ENCODE measurements around the gene UBE2M.

The UBE2M gene

DNA sequence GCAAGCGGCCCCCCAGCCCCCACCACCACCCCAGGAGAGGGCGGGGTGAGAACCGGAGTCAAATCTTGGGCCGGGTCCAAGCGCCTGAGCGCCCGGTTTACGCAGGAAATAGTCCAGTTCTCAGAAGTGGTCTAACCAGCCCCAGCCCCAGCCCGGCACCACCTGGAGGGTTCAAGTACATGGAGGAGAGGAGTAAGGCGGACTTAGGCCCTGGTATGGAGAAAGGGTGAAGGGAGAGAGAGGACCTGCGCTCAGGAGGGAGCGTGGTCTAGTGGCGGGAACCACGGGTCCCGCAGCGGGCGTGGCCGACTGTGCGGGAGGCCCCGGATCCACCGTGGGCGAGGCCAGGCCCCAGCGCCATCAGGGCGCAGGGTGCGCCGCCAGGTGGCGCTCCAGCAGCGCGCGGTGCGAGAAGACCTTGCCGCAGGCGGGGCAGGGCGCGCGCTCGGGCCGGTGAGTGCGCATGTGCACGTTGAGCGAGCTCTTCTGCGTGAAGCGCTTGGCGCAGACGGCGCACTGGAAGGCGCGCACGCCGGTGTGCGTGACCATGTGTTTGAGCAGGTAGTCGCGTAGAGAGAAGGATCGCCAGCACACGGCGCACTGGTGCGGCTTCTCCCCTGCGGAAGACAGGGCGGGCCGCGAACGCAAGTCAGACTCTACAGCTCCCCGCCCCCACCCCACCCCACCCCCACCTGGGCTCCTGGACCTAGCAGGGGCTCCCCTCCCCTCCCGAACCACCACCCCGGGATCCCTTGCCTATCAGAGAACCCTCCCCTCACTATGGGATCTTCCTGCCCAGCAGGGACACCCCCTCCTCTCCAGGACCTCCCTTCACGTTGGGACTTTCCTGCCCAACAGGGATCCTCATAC lies 44.5 kb downstream of the UBE2M start:
- peak overlapping the region; percentile 69 for H3K4me2 ChIP-seq (ENCODE audit: low read length)
- TF ChIP-seq, protein P1, sequence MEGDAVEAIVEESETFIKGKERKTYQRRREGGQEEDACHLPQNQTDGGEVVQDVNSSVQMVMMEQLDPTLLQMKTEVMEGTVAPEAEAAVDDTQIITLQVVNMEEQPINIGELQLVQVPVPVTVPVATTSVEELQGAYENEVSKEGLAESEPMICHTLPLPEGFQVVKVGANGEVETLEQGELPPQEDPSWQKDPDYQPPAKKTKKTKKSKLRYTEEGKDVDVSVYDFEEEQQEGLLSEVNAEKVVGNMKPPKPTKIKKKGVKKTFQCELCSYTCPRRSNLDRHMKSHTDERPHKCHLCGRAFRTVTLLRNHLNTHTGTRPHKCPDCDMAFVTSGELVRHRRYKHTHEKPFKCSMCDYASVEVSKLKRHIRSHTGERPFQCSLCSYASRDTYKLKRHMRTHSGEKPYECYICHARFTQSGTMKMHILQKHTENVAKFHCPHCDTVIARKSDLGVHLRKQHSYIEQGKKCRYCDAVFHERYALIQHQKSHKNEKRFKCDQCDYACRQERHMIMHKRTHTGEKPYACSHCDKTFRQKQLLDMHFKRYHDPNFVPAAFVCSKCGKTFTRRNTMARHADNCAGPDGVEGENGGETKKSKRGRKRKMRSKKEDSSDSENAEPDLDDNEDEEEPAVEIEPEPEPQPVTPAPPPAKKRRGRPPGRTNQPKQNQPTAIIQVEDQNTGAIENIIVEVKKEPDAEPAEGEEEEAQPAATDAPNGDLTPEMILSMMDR (IDR thresholded peaks at IDR 0.05), result peak; percentile 93
- H3K79me2 ChIP-seq, result peaks cover 36% of the 10 kb centered on the region
- H3K27ac ChIP-seq, result peak overlapping the region; percentile 65
- peak overlapping the region; percentile 42 for H3K4me3 ChIP-seq (ENCODE audit: low read depth, low read length)
- H3K9ac ChIP-seq, result no peak overlapping the region
- H3K27me3 ChIP-seq (ENCODE audit: control insufficient read depth, insufficient read depth, low read length), result no peaks in the 10 kb centered on the region
- no peaks in the 10 kb centered on the region for H3K36me3 ChIP-seq (ENCODE audit: control insufficient read depth, insufficient read depth, low read length)
- no peaks in the 10 kb centered on the region for H3K9me3 ChIP-seq (ENCODE audit: control insufficient read depth, low read length)
- H3K4me1 ChIP-seq, result peaks cover 9% of the 10 kb centered on the region
- peak overlapping the region; percentile 79 for H2AFZ ChIP-seq

- H3K36me3 ChIP-seq (ENCODE audit: control insufficient read depth, insufficient read depth, low read length), result no peaks in the 10 kb centered on the region
- peaks cover 8% of the 10 kb centered on the region for H3K4me1 ChIP-seq
- TF ChIP-seq, protein P1 (IDR thresholded peaks at IDR 0.05), result no peak
- H3K9me3 ChIP-seq (ENCODE audit: control insufficient read depth, low read length), result no peaks in the 10 kb centered on the region
- no peak overlapping the region for H3K4me3 ChIP-seq (ENCODE audit: low read depth, low read length)
- H3K27ac ChIP-seq, result peak overlapping the region; percentile 65
- H3K4me2 ChIP-seq (ENCODE audit: low read length), result peak overlapping the region; percentile 69
- no peaks in the 10 kb centered on the region for H3K27me3 ChIP-seq (ENCODE audit: control insufficient read depth, insufficient read depth, low read length)
- H3K79me2 ChIP-seq, result peaks cover 35% of the 10 kb centered on the region
- no peak overlapping the region for H3K9ac ChIP-seq
- H2AFZ ChIP-seq, result peak overlapping the region; percentile 79
These were observed 45.2 kb downstream of the UBE2M start for GRCh38 chr19:58513213-58513693.

- Histone ChIP-seq H3K4me3 (ENCODE audit: low read depth, low read length) (no peak within 1 kb of the TSS), H3K79me2 (peaks cover 20% of the 10 kb centered on the region), H2AFZ (no peak within 1 kb of the TSS), H3K27ac (no peak within 1 kb of the TSS), H3K27me3 (ENCODE audit: control insufficient read depth, insufficient read depth, low read length) (no peaks in the 10 kb centered on the region), H3K4me2 (ENCODE audit: low read length) (no peak within 1 kb of the TSS), H3K36me3 (ENCODE audit: control insufficient read depth, insufficient read depth, low read length) (no peaks in the 10 kb centered on the region), H3K9me3 (ENCODE audit: control insufficient read depth, low read length) (no peaks in the 10 kb centered on the region), H3K9ac (no peak within 1 kb of the TSS), H3K4me1 (peaks cover 5% of the 10 kb centered on the region)
- TF ChIP-seq, protein P1 (IDR thresholded peaks at IDR 0.05), result no peak
These were observed 46.8 kb downstream of the UBE2M start, which contains the start of gene SLC27A5 for GRCh38 chr19:58511353-58512208. Gene SLC27A5 (minus strand): TSS chr19:58511992. CDS start chr19:58511955, 37 bp downstream.

GRCh38 chr19:58510084-58510862 lies 48.1 kb downstream of the UBE2M start:
- Histone ChIP-seq H3K4me2 (ENCODE audit: low read length) (no peak overlapping the region), H2AFZ (no peak overlapping the region), H3K9me3 (ENCODE audit: control insufficient read depth, low read length) (no peaks in the 10 kb centered on the region), H3K27me3 (ENCODE audit: control insufficient read depth, insufficient read depth, low read length) (no peaks in the 10 kb centered on the region), H3K79me2 (peaks cover 8% of the 10 kb centered on the region), H3K9ac (no peak overlapping the region), H3K4me3 (ENCODE audit: low read depth, low read length) (no peak overlapping the region), H3K4me1 (peaks cover 5% of the 10 kb centered on the region), H3K36me3 (ENCODE audit: control insufficient read depth, insufficient read depth, low read length) (no peaks in the 10 kb centered on the region), H3K27ac (no peak overlapping the region)
- TF ChIP-seq, protein P1 (IDR thresholded peaks at IDR 0.05), result no peak
